OCI-LY3 (cell line): Measurements from ENCODE around the gene DCTD.

Source experiments
- CTCF ChIP-seq: fragments of 200-600, 300-600 bp; sonication (generic); IDR thresholded peaks from 2 replicates; pipeline ENCODE4 v1.5.1; 2014; ENCODE audit warnings: antibody characterized with exemption, low read length, low read depth
- EZH2phosphoT487 ChIP-seq: fragments of 200-600 bp; shearing (Covaris generic); IDR thresholded peaks from 2 replicates; pipeline ENCODE4 v1.6.1; 2018; ENCODE audit warnings: antibody characterized with exemption, mixed run types, low read depth

DNA sequence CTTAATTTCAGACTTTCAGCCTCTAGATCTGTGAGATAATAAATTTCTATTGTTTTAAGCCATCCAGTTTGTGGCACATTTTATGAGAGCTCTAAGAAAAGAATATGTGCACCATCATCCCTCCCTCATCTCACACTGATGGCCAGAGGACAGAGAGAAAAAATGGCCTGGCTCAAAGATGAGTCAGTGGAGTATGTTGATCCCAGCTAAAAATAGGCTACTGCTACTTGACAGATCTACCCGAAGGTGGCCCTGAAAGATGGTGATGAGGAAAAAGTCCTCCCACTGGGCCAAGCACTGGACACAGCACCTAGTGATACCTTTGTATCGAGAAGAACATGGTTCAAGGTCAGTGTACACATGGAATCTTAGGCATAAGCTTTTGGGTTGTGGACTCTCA, 38.2 kb upstream of the DCTD start:
- no peak for TF ChIP-seq CTCF
- no peak for TF ChIP-seq EZH2phosphoT487
